SK-N-SH (cell line): Measurements from ENCODE around the gene DYRK1A. TPM values are rescaled to one million over a fixed set of nuclear protein-coding genes. Genes with fewer than 3 reads are reported as not detected.

ENCODE experiments used
- CTCF ChIA-PET: fragments of 300-600, 350-600 bp; formaldehyde crosslinking; extraction: SDS; loops from one replicate; lab custom pipeline; 2021; lab: Yijun Ruan, JAX
- POLR2A ChIA-PET: fragments of 350-600 bp; sonication (Branson Sonifier 250); formaldehyde crosslinking; extraction: SDS; loops from one replicate; lab custom pipeline; 2020; ENCODE audit warnings: antibody characterized with exemption, inconsistent platforms; lab: Yijun Ruan, JAX
- DNase-seq: peaks from one replicate; pipeline ENCODE4 v3.0.0; 2012
- H2AFZ ChIP-seq: fragments of 200-600 bp; sonication (generic); 2 replicates; pipeline ENCODE4 v1.8.1; 2016; ENCODE audit warnings: antibody characterized with exemption, mild to moderate bottlenecking, low read depth
- H3F3A ChIP-seq: fragments of 200-600 bp; sonication (generic); replicated peaks from 2 replicates; pipeline ENCODE3; 2016; ENCODE audit warnings: antibody characterized with exemption, mild to moderate bottlenecking; ENCODE audit not compliant: insufficient read depth
- H3K27ac ChIP-seq, 2 experiments: fragments of 200-500 bp in 1 of 2; fragments of 200-600 bp in 1 of 2; sonication (Bioruptor generic) in 1 of 2; sonication (generic), shearing (Covaris generic) in 1 of 2; 2 replicates each; pipeline versions ENCODE4 v1.5.1 to v1.6.1; 2014 to 2016; ENCODE audit warnings: low read depth in 2 of 2, inconsistent platforms in 1 of 2, low read length in 1 of 2, mild to moderate bottlenecking in 1 of 2, mixed read lengths in 1 of 2
- H3K27me3 ChIP-seq: fragments of 200-600 bp; sonication (generic), shearing (Covaris generic); 2 replicates; pipeline ENCODE4 v1.6.1; 2016; ENCODE audit warnings: mixed run types; ENCODE audit not compliant: insufficient read depth
- H3K36me3 ChIP-seq, 2 experiments: fragments of 200-500 bp in 1 of 2; fragments of 200-600 bp in 1 of 2; sonication (Bioruptor generic) in 1 of 2; sonication (generic) in 1 of 2; replicated peaks in 1 of 2; 2 replicates each; pipeline versions ENCODE3 to v1.5.1; 2014 to 2016; ENCODE audit warnings: low read length in 1 of 2, mild to moderate bottlenecking in 1 of 2; ENCODE audit not compliant: insufficient read depth in 2 of 2, control insufficient read depth in 1 of 2
- H3K4me1 ChIP-seq, 2 experiments: fragments of 200-500 bp in 1 of 2; fragments of 200-600 bp in 1 of 2; sonication (Bioruptor generic) in 1 of 2; sonication (generic), shearing (Covaris generic) in 1 of 2; 2 replicates each; pipeline versions ENCODE4 v1.5.1 to v1.6.1; 2014 to 2016; ENCODE audit warnings: low read depth in 1 of 2, low read length in 1 of 2, mixed run types in 1 of 2; ENCODE audit not compliant: insufficient read depth in 2 of 2, control insufficient read depth in 1 of 2
- H3K4me2 ChIP-seq: fragments of 200-600 bp; sonication (generic), shearing (Covaris generic); 2 replicates; pipeline ENCODE4 v1.6.1; 2017; ENCODE audit warnings: mixed run types
- H3K4me3 ChIP-seq, 2 experiments: fragments of 200-500 bp in 1 of 2; fragments of 200-600 bp in 1 of 2; sonication (Bioruptor generic) in 1 of 2; sonication (generic), shearing (Covaris generic) in 1 of 2; 2 replicates each; pipeline versions ENCODE4 v1.5.1 to v1.8.1; 2014 to 2016; ENCODE audit warnings: low read depth in 2 of 2, inconsistent platforms in 1 of 2, low read length in 1 of 2, mild to moderate bottlenecking in 1 of 2, mixed read lengths in 1 of 2, moderate library complexity in 1 of 2
- H3K79me2 ChIP-seq: fragments of 200-600 bp; sonication (generic); 2 replicates; pipeline ENCODE4 v1.8.1; 2017; ENCODE audit warnings: mild to moderate bottlenecking; ENCODE audit not compliant: insufficient read depth
- H3K9ac ChIP-seq: fragments of 200-600 bp; sonication (generic); 2 replicates; pipeline ENCODE4 v1.6.1; 2017; ENCODE audit warnings: mixed run types
- H3K9me2 ChIP-seq: fragments of 200-600 bp; sonication (generic); 2 replicates; pipeline ENCODE4 v1.6.1; 2017; ENCODE audit warnings: mixed run types
- H3K9me3 ChIP-seq: fragments of 200-600 bp; sonication (generic); 2 replicates; pipeline ENCODE4 v1.6.1; 2017; ENCODE audit warnings: mixed run types, mild to moderate bottlenecking, moderate library complexity
- H4K20me1 ChIP-seq: fragments of 200-600 bp; sonication (generic); 2 replicates; pipeline ENCODE4 v1.6.1; 2017; ENCODE audit warnings: mild to moderate bottlenecking, mixed run types; ENCODE audit not compliant: insufficient read depth
- CHD2 ChIP-seq: fragments of 150-350 bp; IDR thresholded peaks from 2 replicates; pipeline ENCODE4 v1.6.1; 2018; ENCODE audit warnings: low read length; ENCODE audit not compliant: partially characterized antibody
- EP300 ChIP-seq, 2 experiments: IDR thresholded peaks; 2 replicates each; pipeline versions ENCODE4 v1.4.0 to v1.6.1; 2012; ENCODE audit warnings: borderline replicate concordance in 1 of 2, low read depth in 1 of 2, low read length in 1 of 2
- FOSL2 ChIP-seq: IDR thresholded peaks from 2 replicates; pipeline ENCODE4 v1.4.0; 2012; ENCODE audit warnings: low read depth, mild to moderate bottlenecking, moderate library complexity, borderline replicate concordance
- FOXJ3 ChIP-seq: sonication (generic); formaldehyde crosslinking; IDR thresholded peaks from 2 replicates; pipeline ENCODE4 v1.5.1; 2020; ENCODE audit warnings: mild to moderate bottlenecking, missing genetic modification reagents
- FOXM1 ChIP-seq: IDR thresholded peaks from 2 replicates; pipeline ENCODE4 v1.4.0; 2012; ENCODE audit warnings: low read depth, mild to moderate bottlenecking
- JUND ChIP-seq: IDR thresholded peaks from 2 replicates; pipeline ENCODE4 v1.4.0; 2012
- NRF1 ChIP-seq: IDR thresholded peaks from 2 replicates; pipeline ENCODE4 v1.6.1; 2012; ENCODE audit warnings: low read depth, mild to moderate bottlenecking, low read length
- POLR2AphosphoS5 ChIP-seq: IDR thresholded peaks from 2 replicates; pipeline ENCODE4 v1.6.1; 2012; ENCODE audit warnings: low read depth, low read length
- RAD21 ChIP-seq: IDR thresholded peaks from 2 replicates; pipeline ENCODE4 v1.6.1; 2012; ENCODE audit warnings: mild to moderate bottlenecking, low read length
- RCOR1 ChIP-seq: fragments of 150-350 bp; IDR thresholded peaks from 2 replicates; pipeline ENCODE4 v1.6.1; 2017; ENCODE audit warnings: antibody characterized with exemption, low read length
- TCF12 ChIP-seq: IDR thresholded peaks from 2 replicates; pipeline ENCODE4 v1.4.0; 2012
- YY1 ChIP-seq: IDR thresholded peaks from 2 replicates; pipeline ENCODE4 v1.4.0; 2012; ENCODE audit warnings: low read depth, mild to moderate bottlenecking
- WGBS: methylation state at CpG from one replicate; pipeline ENCODE4 v1.1.6; 2017; ENCODE audit warnings: low lambda C conversion rate; 5-methylcytosine and 5-hydroxymethylcytosine counted together
- polyA plus RNA-seq, 3 experiments: library from polyadenylated mRNA; depleted of rRNA; stranded (reverse); fragments of >200 nt; gene quantifications; 2 replicates each; pipeline ENCODE4 v1.2.3, GENCODE V29; 2012
- TF ChIP-seq, protein P1 (sequence below): IDR thresholded peaks from 2 replicates; pipeline ENCODE4 v1.6.1; 2012; ENCODE audit warnings: mild to moderate bottlenecking, low read depth, low read length, moderate library complexity
- TF ChIP-seq, protein P2 (sequence below): fragments of 200-600 bp; sonication (generic); IDR thresholded peaks from 2 replicates; pipeline ENCODE4 v1.6.1; 2017; ENCODE audit warnings: antibody characterized with exemption, mild to moderate bottlenecking, moderate library complexity
- TF ChIP-seq, protein P3 (sequence below): IDR thresholded peaks from 2 replicates; pipeline ENCODE4; 2012

The DYRK1A gene
- polyA plus RNA-seq, 1 of the 3 experiments (the other 2 are of a cell fraction): 19.3 TPM

DNA sequence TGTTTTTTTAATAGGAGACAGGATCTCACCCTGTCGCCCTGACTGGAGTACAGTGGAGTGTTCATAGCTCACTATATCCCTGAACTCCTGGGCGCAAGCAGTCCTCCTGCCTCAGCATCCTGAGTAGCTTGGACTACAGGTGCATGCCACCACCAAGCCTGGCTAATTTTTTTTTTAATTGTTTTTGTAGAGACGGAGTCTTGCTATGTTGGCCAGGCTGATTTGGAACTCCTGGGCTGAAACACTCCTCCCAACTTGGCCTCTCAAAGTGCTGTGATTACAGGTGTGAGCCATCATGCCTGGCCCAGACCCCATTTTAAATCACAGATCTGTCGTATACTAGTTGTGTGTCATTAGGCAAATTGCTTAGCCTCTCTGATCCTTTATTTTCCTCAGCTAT, 161.1 kb downstream of the DYRK1A start:
- peaks cover 0 to 9% of the 10 kb centered on the region in 2 experiments; a peak in 1 of 4 replicates for H3K4me1 ChIP-seq
- no peaks in the 10 kb centered on the region for H3K9me3 ChIP-seq
- no peaks in the 10 kb centered on the region for H3K79me2 ChIP-seq
- no peaks in the 10 kb centered on the region for H3K9me2 ChIP-seq
- WGBS: 92% methylated on average over 4 of the region's 4 CpGs
- no peak overlapping the region for H3K27ac ChIP-seq
- H3K27me3 ChIP-seq: no peaks in the 10 kb centered on the region
- TF ChIP-seq RAD21: no peak
- TF ChIP-seq, protein P1, sequence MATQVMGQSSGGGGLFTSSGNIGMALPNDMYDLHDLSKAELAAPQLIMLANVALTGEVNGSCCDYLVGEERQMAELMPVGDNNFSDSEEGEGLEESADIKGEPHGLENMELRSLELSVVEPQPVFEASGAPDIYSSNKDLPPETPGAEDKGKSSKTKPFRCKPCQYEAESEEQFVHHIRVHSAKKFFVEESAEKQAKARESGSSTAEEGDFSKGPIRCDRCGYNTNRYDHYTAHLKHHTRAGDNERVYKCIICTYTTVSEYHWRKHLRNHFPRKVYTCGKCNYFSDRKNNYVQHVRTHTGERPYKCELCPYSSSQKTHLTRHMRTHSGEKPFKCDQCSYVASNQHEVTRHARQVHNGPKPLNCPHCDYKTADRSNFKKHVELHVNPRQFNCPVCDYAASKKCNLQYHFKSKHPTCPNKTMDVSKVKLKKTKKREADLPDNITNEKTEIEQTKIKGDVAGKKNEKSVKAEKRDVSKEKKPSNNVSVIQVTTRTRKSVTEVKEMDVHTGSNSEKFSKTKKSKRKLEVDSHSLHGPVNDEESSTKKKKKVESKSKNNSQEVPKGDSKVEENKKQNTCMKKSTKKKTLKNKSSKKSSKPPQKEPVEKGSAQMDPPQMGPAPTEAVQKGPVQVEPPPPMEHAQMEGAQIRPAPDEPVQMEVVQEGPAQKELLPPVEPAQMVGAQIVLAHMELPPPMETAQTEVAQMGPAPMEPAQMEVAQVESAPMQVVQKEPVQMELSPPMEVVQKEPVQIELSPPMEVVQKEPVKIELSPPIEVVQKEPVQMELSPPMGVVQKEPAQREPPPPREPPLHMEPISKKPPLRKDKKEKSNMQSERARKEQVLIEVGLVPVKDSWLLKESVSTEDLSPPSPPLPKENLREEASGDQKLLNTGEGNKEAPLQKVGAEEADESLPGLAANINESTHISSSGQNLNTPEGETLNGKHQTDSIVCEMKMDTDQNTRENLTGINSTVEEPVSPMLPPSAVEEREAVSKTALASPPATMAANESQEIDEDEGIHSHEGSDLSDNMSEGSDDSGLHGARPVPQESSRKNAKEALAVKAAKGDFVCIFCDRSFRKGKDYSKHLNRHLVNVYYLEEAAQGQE: no peak
- no peak for TF ChIP-seq TCF12
- TF ChIP-seq EP300 (IDR thresholded peaks at IDR 0.05; ENCODE audit: borderline replicate concordance in 1 of 2, low read depth in 1 of 2, low read length in 1 of 2): no peak
- TF ChIP-seq RCOR1: no peak
- TF ChIP-seq NRF1: no peak
- TF ChIP-seq, protein P2, sequence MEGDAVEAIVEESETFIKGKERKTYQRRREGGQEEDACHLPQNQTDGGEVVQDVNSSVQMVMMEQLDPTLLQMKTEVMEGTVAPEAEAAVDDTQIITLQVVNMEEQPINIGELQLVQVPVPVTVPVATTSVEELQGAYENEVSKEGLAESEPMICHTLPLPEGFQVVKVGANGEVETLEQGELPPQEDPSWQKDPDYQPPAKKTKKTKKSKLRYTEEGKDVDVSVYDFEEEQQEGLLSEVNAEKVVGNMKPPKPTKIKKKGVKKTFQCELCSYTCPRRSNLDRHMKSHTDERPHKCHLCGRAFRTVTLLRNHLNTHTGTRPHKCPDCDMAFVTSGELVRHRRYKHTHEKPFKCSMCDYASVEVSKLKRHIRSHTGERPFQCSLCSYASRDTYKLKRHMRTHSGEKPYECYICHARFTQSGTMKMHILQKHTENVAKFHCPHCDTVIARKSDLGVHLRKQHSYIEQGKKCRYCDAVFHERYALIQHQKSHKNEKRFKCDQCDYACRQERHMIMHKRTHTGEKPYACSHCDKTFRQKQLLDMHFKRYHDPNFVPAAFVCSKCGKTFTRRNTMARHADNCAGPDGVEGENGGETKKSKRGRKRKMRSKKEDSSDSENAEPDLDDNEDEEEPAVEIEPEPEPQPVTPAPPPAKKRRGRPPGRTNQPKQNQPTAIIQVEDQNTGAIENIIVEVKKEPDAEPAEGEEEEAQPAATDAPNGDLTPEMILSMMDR: no peak
- no peak for TF ChIP-seq YY1
- TF ChIP-seq JUND: no peak
- TF ChIP-seq, protein P3, sequence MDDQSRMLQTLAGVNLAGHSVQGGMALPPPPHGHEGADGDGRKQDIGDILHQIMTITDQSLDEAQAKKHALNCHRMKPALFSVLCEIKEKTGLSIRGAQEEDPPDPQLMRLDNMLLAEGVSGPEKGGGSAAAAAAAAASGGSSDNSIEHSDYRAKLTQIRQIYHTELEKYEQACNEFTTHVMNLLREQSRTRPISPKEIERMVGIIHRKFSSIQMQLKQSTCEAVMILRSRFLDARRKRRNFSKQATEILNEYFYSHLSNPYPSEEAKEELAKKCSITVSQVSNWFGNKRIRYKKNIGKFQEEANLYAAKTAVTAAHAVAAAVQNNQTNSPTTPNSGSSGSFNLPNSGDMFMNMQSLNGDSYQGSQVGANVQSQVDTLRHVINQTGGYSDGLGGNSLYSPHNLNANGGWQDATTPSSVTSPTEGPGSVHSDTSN: no peak
- TF ChIP-seq FOXM1: no peak
- no peak for TF ChIP-seq CHD2
- no peak for TF ChIP-seq FOSL2
- TF ChIP-seq POLR2AphosphoS5: no peak
- TF ChIP-seq FOXJ3 (CRISPR knock-in tag): no peak
- no peak overlapping the region for H3K4me3 ChIP-seq
- H4K20me1 ChIP-seq: no peaks in the 10 kb centered on the region
- CTCF ChIA-PET: no interaction called here
- H3K4me2 ChIP-seq: no peak overlapping the region
- no peak overlapping the region for H2AFZ ChIP-seq
- no peaks in the 10 kb centered on the region for H3K36me3 ChIP-seq
- DNase-seq: no peak
- H3K9ac ChIP-seq: no peak overlapping the region
- H3F3A ChIP-seq: no peaks in the 10 kb centered on the region
- POLR2A ChIA-PET: no interaction called here
